Liver (tissue), 9 donors: ENCODE measurements around the gene ARID3B. TPM values are rescaled to one million over a fixed set of nuclear protein-coding genes. Genes with fewer than 3 reads are reported as not detected.

Experiments
- DNase-seq: peaks from one replicate; pipeline ENCODE4 v3.0.0-alpha.2; 2017; ENCODE audit warnings: low spot score
- H3K27ac ChIP-seq, 2 donors: one replicate each; pipeline ENCODE4 v1.7.0; 2013; ENCODE audit warnings: inconsistent platforms in 2 of 2, low read length in 2 of 2, control low read depth in 1 of 2, low read depth in 1 of 2, mild to moderate bottlenecking in 1 of 2
- H3K27me3 ChIP-seq, 4 donors: one replicate each; pipeline versions ENCODE4 v1.6.1 to v1.7.0; 2013; ENCODE audit warnings: low read length in 3 of 4, inconsistent platforms in 1 of 4, mild to moderate bottlenecking in 1 of 4, moderate library complexity in 1 of 4; ENCODE audit not compliant: control insufficient read depth in 4 of 4, insufficient read depth in 4 of 4
- H3K36me3 ChIP-seq, 4 donors: one replicate each; pipeline versions ENCODE4 v1.6.1 to v1.7.0; 2013; ENCODE audit warnings: low read length in 3 of 4, mild to moderate bottlenecking in 3 of 4, low read depth in 1 of 4, moderate library complexity in 1 of 4; ENCODE audit not compliant: control insufficient read depth in 4 of 4, insufficient read depth in 3 of 4
- H3K4me1 ChIP-seq, 4 donors: one replicate each; pipeline versions ENCODE4 v1.6.1 to v1.7.0; 2013; ENCODE audit warnings: low read length in 3 of 4, mild to moderate bottlenecking in 3 of 4, moderate library complexity in 1 of 4; ENCODE audit not compliant: control insufficient read depth in 4 of 4, insufficient read depth in 4 of 4
- H3K4me3 ChIP-seq, 3 donors: one replicate each; pipeline versions ENCODE4 v1.6.1 to v1.7.0; 2013; ENCODE audit warnings: low read length in 3 of 3, control low read depth in 1 of 3, low read depth in 1 of 3, mild to moderate bottlenecking in 1 of 3
- H3K9ac ChIP-seq, 2 donors: one replicate each; pipeline ENCODE4 v1.7.0; 2013; ENCODE audit warnings: low read length in 2 of 2, mild to moderate bottlenecking in 2 of 2, moderate library complexity in 2 of 2, control low read depth in 1 of 2, low read depth in 1 of 2
- H3K9me3 ChIP-seq, 4 donors: one replicate each; pipeline versions ENCODE4 v1.6.1 to v1.7.0; 2013; ENCODE audit warnings: low read length in 3 of 4; ENCODE audit not compliant: control insufficient read depth in 4 of 4
- EGR1 ChIP-seq, 2 donors: IDR thresholded peaks; 2 replicates each; pipeline ENCODE4 v1.6.1; 2016 to 2018; ENCODE audit warnings: antibody characterized with exemption in 2 of 2, low read depth in 2 of 2
- FOXA1 ChIP-seq: IDR thresholded peaks from 2 replicates; pipeline ENCODE4 v1.6.1; 2016; ENCODE audit warnings: antibody characterized with exemption
- FOXA2 ChIP-seq: IDR thresholded peaks from 2 replicates; pipeline ENCODE4 v1.6.1; 2016; ENCODE audit warnings: antibody characterized with exemption
- GABPA ChIP-seq, 2 donors: IDR thresholded peaks in 1 of 2; conservative IDR thresholded peaks in 1 of 2; 2 replicates each; pipeline ENCODE4 v1.6.1; 2016; ENCODE audit warnings: antibody characterized with exemption in 2 of 2, mild to moderate bottlenecking in 1 of 2, moderate library complexity in 1 of 2
- JUND ChIP-seq, 2 donors: IDR thresholded peaks; 2 replicates each; pipeline ENCODE4 v1.6.1; 2016; ENCODE audit warnings: antibody characterized with exemption in 2 of 2
- NR2F2 ChIP-seq: IDR thresholded peaks from 2 replicates; pipeline ENCODE4 v1.6.1; 2016; ENCODE audit warnings: antibody characterized with exemption
- RAD21 ChIP-seq, 2 donors: IDR thresholded peaks; 2 replicates each; pipeline ENCODE4 v1.6.1; 2016; ENCODE audit warnings: antibody characterized with exemption in 2 of 2, mild to moderate bottlenecking in 2 of 2
- RXRA ChIP-seq, 2 donors: IDR thresholded peaks; 2 replicates each; pipeline ENCODE4 v1.6.1; 2017 to 2018; ENCODE audit warnings: antibody characterized with exemption in 2 of 2, mild to moderate bottlenecking in 1 of 2
- SP1 ChIP-seq: IDR thresholded peaks from 2 replicates; pipeline ENCODE4 v1.6.1; 2018; ENCODE audit warnings: antibody characterized with exemption, mild to moderate bottlenecking
- TAF1 ChIP-seq: conservative IDR thresholded peaks from 2 replicates; pipeline ENCODE4 v1.6.1; 2016; ENCODE audit warnings: antibody characterized with exemption, mild to moderate bottlenecking
- YY1 ChIP-seq: IDR thresholded peaks from 2 replicates; pipeline ENCODE4 v1.6.1; 2016; ENCODE audit warnings: antibody characterized with exemption, mild to moderate bottlenecking
- WGBS: extraction: QIAGEN DNeasy Blood & Tissue Kit; methylation state at CpG from one replicate; pipeline ENCODE4 v1.1.7; 2013; 5-methylcytosine and 5-hydroxymethylcytosine counted together
- polyA plus RNA-seq, 2 donors: library from polyadenylated mRNA; stranded (reverse) in 1 of 2; unstranded in 1 of 2; fragments of 200-250 nt in 1 of 2; fragments of >200 nt in 1 of 2; fragmentation: Nextera tagmentation in 1 of 2; extraction: Ambion mirVana in 1 of 2; gene quantifications; one replicate each; pipeline versions ENCODE4 v1.2.1 to v1.2.3, GENCODE V29; 2013 to 2015
- total RNA-seq, 2 donors: library from RNA; depleted of rRNA; stranded (reverse); fragments of >200 nt; gene quantifications; one replicate each; pipeline ENCODE4 v1.2.3, GENCODE V29; 2014
- TF ChIP-seq, protein P1 (sequence below): IDR thresholded peaks from 2 replicates; pipeline ENCODE4 v1.6.1; 2016; ENCODE audit warnings: antibody characterized with exemption, mild to moderate bottlenecking
- TF ChIP-seq, protein P2 (sequence below): IDR thresholded peaks from 2 replicates; pipeline ENCODE4 v1.6.1; 2016; ENCODE audit warnings: antibody characterized with exemption
- TF ChIP-seq, protein P3 (sequence below): IDR thresholded peaks from 2 replicates; pipeline ENCODE4 v1.6.1; 2016; ENCODE audit warnings: antibody characterized with exemption
- TF ChIP-seq, protein P4 (sequence below): IDR thresholded peaks from 2 replicates; pipeline ENCODE4 v1.6.1; 2016; ENCODE audit warnings: antibody characterized with exemption
- donor health status: healthy.
- donor health status: healthy.
- donor health status: healthy.
- donor health status: healthy.
- donor health status: healthy.

ARID3B gene
- total and polyA plus RNA-seq, 4 donors: 1.4 to 6.6 (median 2.7) TPM

DNA sequence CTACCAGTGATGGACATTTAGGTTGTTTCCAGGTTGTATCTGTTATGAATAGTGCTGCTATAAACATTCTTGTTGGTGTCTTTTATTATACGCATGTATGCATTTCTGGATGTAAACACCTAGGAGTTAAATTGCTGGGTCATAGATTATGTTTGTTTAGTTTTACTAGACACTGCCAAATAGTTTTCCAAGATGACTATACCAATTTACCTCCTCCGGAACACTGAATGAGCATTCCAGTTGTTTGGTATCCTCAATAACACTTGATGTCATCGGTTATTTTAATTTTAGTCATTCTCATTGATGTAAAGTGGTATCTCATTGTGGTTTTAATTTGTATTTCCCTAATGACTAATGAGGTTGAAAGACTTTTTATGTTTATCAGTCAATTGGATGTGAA, 36.6 kb upstream of the ARID3B start (continued):
- TF ChIP-seq, protein P1, sequence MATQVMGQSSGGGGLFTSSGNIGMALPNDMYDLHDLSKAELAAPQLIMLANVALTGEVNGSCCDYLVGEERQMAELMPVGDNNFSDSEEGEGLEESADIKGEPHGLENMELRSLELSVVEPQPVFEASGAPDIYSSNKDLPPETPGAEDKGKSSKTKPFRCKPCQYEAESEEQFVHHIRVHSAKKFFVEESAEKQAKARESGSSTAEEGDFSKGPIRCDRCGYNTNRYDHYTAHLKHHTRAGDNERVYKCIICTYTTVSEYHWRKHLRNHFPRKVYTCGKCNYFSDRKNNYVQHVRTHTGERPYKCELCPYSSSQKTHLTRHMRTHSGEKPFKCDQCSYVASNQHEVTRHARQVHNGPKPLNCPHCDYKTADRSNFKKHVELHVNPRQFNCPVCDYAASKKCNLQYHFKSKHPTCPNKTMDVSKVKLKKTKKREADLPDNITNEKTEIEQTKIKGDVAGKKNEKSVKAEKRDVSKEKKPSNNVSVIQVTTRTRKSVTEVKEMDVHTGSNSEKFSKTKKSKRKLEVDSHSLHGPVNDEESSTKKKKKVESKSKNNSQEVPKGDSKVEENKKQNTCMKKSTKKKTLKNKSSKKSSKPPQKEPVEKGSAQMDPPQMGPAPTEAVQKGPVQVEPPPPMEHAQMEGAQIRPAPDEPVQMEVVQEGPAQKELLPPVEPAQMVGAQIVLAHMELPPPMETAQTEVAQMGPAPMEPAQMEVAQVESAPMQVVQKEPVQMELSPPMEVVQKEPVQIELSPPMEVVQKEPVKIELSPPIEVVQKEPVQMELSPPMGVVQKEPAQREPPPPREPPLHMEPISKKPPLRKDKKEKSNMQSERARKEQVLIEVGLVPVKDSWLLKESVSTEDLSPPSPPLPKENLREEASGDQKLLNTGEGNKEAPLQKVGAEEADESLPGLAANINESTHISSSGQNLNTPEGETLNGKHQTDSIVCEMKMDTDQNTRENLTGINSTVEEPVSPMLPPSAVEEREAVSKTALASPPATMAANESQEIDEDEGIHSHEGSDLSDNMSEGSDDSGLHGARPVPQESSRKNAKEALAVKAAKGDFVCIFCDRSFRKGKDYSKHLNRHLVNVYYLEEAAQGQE: no peak
- TF ChIP-seq RXRA (IDR thresholded peaks at IDR 0.05): no peak
- TF ChIP-seq, protein P2, sequence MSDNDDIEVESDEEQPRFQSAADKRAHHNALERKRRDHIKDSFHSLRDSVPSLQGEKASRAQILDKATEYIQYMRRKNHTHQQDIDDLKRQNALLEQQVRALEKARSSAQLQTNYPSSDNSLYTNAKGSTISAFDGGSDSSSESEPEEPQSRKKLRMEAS: no peak
- no peak for TF ChIP-seq FOXA2
- TF ChIP-seq NR2F2: no peak
- no peak for TF ChIP-seq SP1

DNA sequence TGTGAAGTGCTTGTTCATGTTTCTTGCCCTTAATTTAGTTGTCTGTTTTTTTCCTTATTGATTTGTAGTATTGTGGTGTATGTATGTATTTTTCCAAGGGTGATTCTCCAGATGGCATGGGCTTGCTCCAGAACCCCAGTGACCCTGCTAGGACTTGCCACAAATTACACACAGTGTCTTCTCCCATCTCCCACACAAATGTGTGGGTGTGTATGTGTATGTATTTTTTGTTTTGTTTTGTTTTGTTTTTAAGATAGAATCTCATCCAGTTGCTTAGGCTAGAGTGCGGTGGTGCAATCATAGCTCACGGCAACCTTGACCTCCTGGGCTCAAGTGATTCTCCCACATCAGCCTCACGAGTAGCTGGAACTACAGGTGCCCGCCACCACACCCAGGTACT, 36.2 kb upstream of the ARID3B start:
- no peaks in the 10 kb centered on the region for H3K36me3 ChIP-seq
- no peaks in the 10 kb centered on the region for H3K9me3 ChIP-seq
- no peak for DNase-seq
- no peak for TF ChIP-seq RAD21 (IDR thresholded peaks at IDR 0.05)
- TF ChIP-seq, protein P3, sequence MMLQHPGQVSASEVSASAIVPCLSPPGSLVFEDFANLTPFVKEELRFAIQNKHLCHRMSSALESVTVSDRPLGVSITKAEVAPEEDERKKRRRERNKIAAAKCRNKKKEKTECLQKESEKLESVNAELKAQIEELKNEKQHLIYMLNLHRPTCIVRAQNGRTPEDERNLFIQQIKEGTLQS: no peak
- TF ChIP-seq, protein P4, sequence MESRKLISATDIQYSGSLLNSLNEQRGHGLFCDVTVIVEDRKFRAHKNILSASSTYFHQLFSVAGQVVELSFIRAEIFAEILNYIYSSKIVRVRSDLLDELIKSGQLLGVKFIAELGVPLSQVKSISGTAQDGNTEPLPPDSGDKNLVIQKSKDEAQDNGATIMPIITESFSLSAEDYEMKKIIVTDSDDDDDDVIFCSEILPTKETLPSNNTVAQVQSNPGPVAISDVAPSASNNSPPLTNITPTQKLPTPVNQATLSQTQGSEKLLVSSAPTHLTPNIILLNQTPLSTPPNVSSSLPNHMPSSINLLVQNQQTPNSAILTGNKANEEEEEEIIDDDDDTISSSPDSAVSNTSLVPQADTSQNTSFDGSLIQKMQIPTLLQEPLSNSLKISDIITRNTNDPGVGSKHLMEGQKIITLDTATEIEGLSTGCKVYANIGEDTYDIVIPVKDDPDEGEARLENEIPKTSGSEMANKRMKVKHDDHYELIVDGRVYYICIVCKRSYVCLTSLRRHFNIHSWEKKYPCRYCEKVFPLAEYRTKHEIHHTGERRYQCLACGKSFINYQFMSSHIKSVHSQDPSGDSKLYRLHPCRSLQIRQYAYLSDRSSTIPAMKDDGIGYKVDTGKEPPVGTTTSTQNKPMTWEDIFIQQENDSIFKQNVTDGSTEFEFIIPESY: no peak
- no peak for TF ChIP-seq EGR1 (IDR thresholded peaks at IDR 0.05; ENCODE audit: low read depth in 2 of 2)
- no peak for TF ChIP-seq GABPA (IDR thresholded peaks at IDR 0.05 in 1 of 2, conservative IDR thresholded peaks at IDR 0.05 in 1 of 2)
- no peak for TF ChIP-seq JUND (IDR thresholded peaks at IDR 0.05)
- TF ChIP-seq SP1: no peak
- TF ChIP-seq RXRA (IDR thresholded peaks at IDR 0.05): no peak
- TF ChIP-seq TAF1: no peak
- no peak for TF ChIP-seq YY1
- TF ChIP-seq NR2F2: no peak
- no peak for TF ChIP-seq FOXA1
- TF ChIP-seq, protein P1: no peak
- TF ChIP-seq, protein P2: no peak
- TF ChIP-seq FOXA2: no peak
- H3K4me1 ChIP-seq: no peaks in the 10 kb centered on the region
- WGBS: 96% methylated on average over 4 of the region's 4 CpGs
- H3K4me3 ChIP-seq: no peak overlapping the region
- H3K27ac ChIP-seq: no peak overlapping the region
- H3K9ac ChIP-seq: no peak overlapping the region
- H3K27me3 ChIP-seq: no peaks in the 10 kb centered on the region
